GM18873 (cell line): ENCODE data around the gene ZNF648.
"Not testable (repeated sequence)": the region's sequence is repeated elsewhere in the genome, so short reads cannot be mapped to it uniquely, and the experiment has no call there.

Source experiments
- ATAC-seq: cut with Tn5 transposase; IDR thresholded peaks from one replicate; pipeline ENCODE4 v1.9.1; 2021; ENCODE audit warnings: mild to moderate bottlenecking, moderate library complexity, moderate number of reproducible peaks; ENCODE audit not compliant: unreplicated experiment, low FRiP score

Gene ZNF648

DNA sequence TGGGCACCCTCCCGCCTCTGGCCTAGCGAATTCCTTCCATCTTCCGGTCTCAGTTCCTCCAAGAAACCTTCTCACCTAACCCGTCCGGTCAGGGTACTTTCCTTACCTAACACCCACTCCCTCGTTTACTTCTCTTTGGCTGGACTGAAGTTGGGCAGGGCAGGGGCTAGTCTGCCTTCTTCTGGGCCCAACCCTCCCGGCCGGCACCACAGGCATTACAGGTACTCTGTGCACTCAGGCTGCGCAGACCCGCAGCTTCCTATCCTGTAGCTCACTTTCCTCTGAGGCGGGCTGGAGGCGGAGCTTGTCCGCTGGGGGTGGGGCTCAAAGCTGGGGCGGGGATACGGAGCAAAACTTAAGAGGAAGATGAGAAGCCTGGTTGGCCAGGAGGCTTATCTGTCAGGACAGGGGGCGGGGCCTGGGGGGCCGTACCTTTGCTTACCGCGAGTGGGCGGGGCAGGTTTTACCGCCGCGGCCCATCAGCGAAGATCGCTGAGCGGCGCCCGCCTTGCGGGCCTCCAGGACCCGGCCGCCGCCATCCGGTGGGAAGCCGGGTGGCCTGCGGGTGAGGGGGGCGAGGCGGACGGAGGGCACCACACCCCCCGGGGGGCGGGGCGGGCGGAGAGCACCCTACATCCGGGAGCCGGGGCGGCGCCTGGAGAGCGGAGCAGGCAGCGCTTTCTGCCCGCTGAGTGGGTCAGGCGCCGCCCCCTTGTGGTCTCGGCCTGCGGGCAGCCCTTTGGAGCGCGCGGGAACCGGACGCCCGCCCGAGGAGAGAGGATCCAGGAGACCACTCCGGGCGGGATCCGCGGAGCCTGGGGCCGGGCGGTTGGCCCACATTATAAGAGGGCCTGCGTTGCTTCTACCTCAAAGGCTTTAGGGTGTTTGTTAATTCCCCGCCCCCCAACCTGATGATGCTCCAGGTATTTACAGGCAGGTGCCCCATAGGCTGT lies 31.9 kb downstream of the ZNF648 start:
- ATAC-seq: peak; percentile 94

DNA sequence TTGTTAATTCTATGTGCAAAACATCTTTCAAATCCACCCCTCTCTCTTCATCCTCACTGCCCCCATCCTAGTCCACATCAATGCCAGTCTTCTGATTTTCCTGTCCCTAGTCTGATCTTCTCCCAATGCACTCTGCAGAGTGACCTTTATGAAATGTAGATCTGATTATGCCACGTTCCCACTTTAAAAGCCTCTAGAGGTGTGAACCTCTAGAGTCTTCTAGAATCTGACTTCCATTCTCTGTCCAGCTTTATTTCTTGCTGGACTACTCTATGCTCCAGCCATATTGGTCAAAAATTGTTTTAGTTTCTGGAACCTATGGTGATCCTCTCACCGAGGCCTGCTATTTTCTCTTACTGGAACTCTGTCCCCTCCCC lies 32.5 kb downstream of the ZNF648 start:
- ATAC-seq: no peak

DNA sequence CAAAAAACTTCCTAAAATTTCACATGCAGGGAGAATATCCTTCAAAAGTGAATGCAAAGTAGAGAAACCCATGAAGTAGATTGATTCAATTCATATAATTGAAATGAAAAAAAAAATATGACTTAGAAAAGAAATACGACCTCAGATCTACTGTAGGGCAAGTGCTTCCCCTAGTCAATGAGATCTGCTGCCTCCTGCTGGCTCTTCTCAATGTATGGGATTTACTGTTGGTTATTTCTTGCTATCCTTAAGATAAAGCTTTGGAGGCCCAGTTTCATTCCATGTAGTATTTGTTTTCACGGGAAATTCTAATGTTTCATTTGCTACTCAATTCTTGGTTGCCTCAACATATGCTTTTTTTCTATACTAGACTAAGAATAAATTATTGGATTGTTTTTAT lies 46.2 kb downstream of the ZNF648 start:
- no peak for ATAC-seq

DNA sequence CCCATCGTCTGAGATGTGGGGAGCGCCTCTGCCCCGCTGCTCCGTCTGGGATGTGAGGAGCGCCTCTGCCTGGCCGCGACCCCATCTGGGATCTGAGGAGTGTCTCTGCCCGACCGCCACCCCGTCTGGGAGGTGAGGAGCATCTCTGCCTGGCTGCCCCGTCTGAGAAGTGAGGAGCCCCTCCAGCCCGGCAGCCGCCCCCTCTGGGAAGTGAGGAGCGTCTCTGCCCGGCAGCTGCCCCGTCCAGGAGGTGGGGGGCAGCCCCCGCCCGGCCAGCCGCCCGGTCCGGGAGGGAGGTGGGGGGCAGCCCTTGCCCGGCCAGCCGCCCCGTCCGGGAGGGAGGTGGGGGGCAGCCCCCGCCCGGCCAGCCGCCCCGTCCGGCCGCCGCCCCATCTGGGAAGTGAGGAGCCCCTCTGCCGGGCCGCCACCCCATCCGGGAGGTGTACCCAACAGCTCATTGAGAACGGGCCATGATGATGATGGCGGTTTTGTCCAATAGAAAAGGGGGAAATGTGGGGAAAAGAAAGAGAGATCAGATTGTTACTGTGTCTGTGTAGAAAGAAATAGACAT lies 50.6 kb downstream of the ZNF648 start:
- ATAC-seq: not testable (repeated sequence)

DNA sequence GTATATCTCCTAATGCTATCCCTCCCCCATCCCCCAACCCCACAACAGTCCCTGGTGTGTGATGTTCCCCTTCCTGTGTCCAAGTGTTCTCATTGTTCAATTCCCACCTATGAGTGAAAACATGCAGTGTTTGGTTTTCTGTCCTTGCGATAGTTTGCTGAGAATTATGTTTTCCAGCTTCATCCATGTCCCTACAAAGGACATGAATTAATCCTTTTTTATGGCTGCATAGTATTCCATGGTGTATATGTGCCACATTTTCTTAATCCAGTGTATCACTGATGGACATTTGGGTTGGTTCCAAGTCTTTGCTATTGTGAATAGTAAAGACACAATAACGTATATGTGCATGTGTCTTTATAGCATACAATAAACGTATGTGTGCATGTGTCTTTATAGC lies 56.1 kb downstream of the ZNF648 start:
- not testable (repeated sequence) for ATAC-seq

DNA sequence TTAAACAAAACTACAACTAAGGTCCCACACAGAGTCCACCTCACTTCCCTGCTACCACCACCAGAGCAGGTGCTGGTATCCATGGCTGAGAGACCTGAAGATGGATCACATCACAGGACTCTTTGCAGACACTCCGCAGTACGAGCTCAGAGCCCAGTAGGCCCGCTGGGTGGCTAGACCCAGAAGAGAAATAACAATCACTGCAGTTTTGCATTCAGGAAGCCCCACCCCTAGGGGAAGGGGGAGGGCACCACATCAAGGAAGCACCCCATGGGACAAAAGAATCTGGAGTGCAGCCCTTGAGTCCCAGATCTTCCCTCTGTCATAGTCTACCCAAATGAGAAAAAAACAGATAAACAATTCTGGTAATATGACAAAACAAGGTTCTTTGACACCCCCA lies 56.9 kb downstream of the ZNF648 start:
- no peak for ATAC-seq
